GM19324 (cell line): ENCODE results near the gene TMEM74B.

Source experiments
- ATAC-seq: cut with Tn5 transposase; IDR thresholded peaks from one replicate; pipeline ENCODE4 v1.9.1; 2021; ENCODE audit warnings: mild to moderate bottlenecking, moderate library complexity; ENCODE audit not compliant: unreplicated experiment, low FRiP score

TMEM74B gene

GRCh38 chr20:1184260-1184637, 532 bp downstream of the TMEM74B start:
- no peak for ATAC-seq

GRCh38 chr20:1183153-1183552, 1.6 kb downstream of the TMEM74B start:
- ATAC-seq, result no peak

DNA sequence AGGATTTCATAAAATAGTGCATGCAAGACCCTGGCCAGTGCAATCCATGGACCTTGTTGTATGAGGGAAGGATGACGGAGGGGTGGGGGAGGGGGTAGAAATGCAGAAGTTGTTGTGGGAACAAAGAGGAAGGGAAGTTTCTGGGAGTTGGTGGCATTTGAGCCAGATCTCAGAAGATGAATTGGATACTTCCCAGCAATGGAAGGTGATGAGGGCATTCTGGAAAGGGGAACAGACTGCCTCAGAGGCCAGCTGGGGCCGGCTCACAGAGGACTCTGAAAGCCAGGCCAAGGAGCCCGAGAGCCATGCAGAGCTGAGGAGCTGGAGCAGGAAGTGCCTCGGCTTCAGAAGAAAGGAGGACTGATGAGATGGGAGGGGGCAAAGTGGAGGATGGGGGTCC, 2.7 kb downstream of the TMEM74B start:
- no peak for ATAC-seq

GRCh38 chr20:1180949-1181348, 3.8 kb downstream of the TMEM74B start:
- ATAC-seq, result no peak

GRCh38 chr20:1178623-1179022, 6.2 kb downstream of the TMEM74B start:
- ATAC-seq, result no peak

DNA sequence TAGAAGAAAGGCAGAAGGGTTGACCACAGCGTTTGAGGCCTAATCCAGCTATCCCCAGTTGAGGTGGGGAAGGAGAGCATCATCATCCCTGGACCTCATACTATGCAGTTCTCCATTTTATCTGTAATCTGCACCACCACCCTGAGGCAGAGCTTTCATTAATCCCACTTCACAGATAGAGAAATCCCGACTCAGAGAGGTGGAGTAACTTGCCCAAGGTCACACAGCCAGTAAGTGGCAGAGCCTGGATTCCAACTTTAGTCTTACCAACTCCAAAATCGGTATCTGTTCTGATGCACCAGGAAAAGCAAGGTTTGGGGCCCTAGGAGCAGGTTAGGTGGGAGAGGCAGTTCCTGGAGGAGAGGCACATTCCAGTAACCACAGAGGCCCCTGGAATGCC, 6.7 kb downstream of the TMEM74B start:
- no peak for ATAC-seq

DNA sequence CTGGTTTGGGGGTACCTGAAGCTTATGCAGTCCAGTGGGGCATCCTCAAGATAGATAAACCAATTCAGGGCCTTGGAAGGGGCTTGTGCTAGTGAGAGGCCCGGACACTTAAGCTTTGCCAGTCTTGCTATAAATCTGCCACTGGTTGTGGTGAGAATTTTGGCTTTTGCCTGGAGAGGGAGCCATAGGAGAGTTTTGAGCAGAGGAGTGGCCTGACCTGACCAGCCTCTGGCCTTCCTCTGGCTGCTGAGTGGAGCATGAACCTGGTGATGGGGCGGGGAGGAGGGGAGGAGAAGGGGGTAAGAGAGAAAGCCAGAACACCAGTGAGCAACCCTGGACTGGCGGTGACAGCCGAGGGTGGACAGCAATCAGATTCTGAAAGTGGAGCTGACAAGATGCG, 7.1 kb downstream of the TMEM74B start:
- ATAC-seq, result no peak

DNA sequence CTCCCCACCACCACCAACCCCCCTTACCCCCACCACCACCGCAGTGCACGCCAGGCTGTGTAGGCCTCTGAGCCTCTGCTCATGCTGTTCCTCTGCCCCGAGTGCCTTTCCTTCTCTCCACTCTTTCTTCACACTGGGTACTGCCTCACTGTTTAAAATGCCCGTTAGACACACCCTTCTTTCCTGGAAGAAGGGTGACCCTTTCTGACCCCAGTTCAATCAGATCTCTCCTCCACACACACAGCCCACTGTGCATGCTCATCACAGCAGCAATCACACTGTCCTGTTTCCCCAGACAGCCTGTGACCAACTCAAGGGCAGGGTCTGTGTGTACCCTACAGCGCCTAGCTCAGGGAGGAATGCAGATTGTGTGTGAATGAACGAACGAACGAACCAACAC, 10.0 kb downstream of the TMEM74B start:
- ATAC-seq, result no peak

DNA sequence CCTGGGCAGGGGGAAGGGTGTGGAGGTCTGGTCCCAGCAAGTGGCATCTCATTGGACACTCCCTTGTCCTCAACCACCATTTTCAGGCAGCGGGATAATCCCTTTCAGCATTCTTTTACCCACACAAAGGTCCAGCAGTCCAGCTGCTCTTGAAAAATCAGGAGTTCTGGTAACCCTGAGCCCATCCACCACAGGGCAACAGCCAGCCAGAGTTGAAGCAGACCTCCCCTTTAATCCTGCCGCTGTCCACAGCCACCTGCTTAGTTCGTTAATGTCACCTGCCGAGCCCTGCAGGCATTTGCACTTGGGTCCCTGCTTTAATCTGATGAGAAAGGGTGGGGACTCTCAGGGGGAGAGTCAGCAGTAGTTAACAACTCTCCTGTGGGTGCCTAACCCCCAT, 11.1 kb downstream of the TMEM74B start:
- ATAC-seq, result no peak

DNA sequence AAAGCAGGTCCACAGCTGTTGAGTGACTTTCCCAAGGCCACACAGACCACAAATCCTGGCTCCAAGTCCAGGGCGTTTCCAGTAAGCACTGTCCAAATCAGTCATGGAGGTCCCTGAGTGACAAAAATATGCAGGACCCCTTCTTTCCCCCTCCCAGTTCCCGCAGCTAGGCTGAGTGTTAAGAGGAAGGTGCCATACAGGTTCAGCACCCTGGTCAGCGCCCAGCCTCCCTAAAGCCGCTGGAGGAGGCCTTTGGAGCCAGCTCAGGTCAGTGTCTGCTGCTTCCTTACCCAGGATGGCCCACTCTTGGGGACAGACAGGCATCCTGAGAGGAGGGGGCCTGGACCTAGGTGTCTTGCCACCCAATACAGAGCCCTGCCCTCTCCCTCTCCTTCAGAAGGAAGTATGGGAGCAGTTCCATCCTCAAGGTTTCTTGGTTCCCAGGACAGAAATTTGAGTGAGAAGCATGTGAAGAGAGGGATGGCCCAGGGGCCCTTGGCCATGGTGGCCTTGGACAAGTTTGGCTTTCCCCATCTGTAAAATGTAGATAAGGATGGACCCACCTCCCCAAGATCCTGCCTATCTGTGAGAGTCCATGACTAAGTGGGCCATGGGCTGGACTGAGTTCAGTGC, 13.2 kb downstream of the TMEM74B start:
- no peak for ATAC-seq

- ATAC-seq, result no peak
Measured at GRCh38 chr20:1169224-1169623, 15.6 kb downstream of the TMEM74B start.

- no peak for ATAC-seq
Measured at GRCh38 chr20:1166948-1167720, 17.6 kb downstream of the TMEM74B start.

GRCh38 chr20:1165941-1166340, 18.8 kb downstream of the TMEM74B start:
- ATAC-seq, result no peak

DNA sequence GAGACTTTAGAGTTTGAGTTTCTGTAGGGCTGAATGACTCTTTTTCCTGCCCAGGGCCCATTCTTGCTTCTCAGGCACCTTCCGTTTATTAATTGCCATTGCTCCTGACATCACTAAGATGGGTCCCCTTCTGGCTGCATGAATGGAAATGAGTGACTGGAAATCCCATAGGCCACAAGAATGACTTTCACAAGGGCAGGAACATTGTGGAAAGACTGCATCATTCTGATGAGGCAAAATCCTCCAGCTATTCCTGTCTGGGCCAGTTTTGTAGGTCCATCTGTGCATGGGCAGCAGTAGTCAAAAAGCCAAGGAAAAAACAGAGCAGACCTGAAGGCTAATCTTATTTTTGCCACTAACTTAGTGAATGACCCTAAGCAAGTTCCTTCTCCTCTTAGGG, 19.3 kb downstream of the TMEM74B start:
- ATAC-seq, result no peak

DNA sequence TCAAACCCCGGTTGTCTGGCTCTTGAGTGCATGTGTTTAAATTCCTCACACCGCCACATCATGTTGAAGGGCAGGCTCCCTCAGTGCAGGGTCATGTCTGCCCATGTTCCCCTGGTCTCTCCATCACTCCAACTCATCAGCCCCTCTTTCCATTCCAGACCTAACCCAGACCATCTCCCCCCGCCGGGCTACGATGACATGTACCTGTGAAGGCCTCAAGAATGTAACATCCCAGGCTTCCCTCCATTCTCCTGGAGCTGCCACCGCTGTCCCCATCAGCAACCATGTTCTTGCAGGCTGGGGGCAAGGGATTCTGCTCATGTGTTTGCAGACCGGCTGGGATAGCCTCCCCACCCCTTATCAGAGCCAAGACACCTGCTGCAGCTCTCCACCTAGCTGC, 19.9 kb downstream of the TMEM74B start:
- no peak for ATAC-seq

DNA sequence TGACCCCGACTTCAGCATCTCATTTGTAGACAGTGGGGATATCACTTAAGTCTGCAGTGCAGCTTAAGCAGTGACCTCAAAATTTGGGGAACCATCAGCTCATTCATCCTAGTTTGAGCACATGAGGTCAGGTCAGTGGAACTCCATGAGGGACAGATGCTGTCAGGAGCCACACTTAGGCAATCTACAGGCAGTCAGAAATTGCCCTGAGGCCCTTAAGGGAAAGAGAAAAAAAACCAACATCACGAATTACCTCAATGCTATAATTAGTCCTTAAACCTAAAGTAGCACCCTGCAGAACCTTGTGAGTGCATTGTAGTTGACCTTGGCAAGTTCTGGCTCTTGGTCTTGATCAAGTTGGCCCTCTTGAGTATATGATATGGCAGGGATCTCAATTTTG, 21.1 kb downstream of the TMEM74B start:
- no peak for ATAC-seq

- no peak for ATAC-seq
Measured at GRCh38 chr20:1163105-1163504, 21.7 kb downstream of the TMEM74B start.

GRCh38 chr20:1160991-1161390, 23.8 kb downstream of the TMEM74B start:
- no peak for ATAC-seq

GRCh38 chr20:1160496-1160895, 24.3 kb downstream of the TMEM74B start:
- ATAC-seq, result no peak

DNA sequence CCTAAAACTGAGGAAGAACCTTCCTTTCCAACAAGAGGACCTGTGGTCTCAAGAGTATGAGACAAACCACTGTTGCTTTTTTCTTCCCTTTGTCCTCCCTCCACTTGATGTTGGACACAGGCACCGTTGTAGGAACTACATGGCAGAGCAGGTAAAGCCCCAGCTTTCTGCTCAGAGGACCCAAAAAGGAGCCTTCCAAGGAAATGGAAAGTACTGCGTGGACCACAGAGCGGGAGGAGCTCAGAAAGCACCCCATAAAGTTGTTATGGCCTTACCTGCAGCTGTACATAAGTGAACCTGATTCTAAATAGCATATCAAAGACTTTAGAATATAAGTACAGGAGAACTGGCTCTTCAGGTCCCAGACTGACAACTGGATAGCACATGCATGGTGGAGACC, 29.4 kb downstream of the TMEM74B start:
- ATAC-seq, result no peak

- no peak for ATAC-seq
Measured at GRCh38 chr20:1154691-1155090, 30.1 kb downstream of the TMEM74B start.

- ATAC-seq, result no peak
Measured at GRCh38 chr20:1154226-1154625, 30.6 kb downstream of the TMEM74B start.
